Activated CD4-positive, alpha-beta T cell treated with anti-CD3 and anti-CD28 coated beads for 4 hours (primary cell): ENCODE data around the gene TLE2.

Experiments
- DNase-seq, 2 donors: peaks; one replicate each; pipeline ENCODE4 v3.0.0-alpha.2; 2020

Gene TLE2

GRCh38 chr19:3029065-3029923 is at the start of gene TLE2:
Gene TLE2 (minus strand): TSS chr19:3029280. CDS start chr19:3028904, 376 bp downstream.
- DNase-seq = no peak

DNA sequence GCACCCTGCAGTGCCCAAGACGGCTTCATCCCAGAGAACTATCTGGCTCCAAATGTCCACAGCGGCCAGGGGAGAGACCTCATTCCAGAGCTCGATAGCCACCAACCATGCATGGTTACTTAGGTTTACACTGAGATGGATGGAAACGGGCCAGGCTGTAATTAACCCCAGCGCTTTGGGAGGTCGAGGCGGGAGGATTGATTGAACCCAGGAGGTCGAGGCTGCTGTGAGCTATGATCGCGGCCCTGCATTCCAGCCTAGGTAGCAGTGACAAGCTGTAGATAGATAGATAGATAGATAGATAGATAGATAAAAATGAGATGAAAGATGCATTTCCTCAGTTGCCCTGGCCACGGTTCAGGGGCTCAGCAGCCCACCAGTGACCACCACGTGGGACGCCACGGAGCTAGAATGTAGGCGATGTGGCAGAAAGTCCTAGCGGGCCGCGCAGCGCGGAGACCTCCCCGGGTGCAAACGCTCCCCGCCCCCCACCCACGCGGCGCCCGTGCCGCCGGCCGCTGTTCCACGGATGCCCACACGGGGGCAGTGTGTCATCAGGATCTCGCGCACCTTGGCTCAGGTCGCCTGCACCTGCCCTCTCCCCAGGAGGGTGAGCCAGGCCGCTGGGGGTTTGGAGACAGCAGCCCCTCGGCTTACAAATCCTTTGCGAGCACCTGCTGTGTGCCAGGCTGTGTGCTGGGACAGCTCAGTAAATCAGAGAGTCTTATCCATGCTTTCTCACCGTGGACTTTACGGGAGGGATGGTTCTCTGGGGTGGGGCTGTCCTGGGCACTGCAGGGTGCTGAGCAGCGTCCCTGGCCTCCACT is 46.7 kb upstream of the TLE2 start:
- peak; percentile 72 to 78 for DNase-seq

GRCh38 chr19:3073931-3074595 is 45.0 kb upstream of the TLE2 start:
- no peak for DNase-seq

GRCh38 chr19:3073159-3073563 is 44.1 kb upstream of the TLE2 start:
- no peak for DNase-seq

DNA sequence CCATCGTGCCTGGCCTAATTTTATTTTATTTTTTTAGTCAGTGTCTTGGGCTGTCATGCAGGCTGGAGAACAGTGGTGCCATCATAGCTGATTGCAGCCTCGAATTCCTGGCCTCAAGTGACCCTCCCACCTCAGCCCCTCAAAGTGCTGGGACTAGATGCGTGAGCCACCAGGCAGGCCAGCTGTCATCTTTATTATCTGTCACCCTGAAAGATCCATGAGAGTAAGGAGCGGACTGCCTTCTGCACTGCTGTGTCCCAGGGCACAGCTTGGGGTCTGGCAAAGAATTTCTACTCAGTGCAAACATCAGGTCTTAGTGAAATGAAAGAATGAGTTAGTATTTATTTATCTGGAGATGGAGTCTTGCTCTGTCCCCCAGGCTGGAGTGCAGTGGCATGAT is 42.7 kb upstream of the TLE2 start:
- no peak for DNase-seq

DNA sequence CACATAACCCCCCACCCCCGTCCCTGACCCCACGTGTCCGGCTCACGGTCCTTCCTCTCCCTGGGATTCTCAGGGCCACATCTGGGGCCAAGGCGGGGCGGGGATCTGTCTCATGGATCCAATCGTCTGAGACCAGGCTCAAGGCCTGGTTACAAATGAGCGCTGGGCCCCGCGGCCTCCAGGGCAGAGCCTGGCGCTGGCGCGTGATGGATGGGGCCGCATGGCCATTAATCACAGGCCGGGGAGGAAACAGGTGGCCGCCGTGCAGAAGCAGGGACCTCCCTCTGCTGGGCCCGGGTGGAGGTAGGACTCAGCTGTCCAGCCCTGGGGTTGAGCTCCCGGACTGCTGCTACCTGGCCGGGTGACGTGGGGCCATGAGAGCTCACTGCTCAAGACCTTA is 39.0 kb upstream of the TLE2 start:
- DNase-seq = no peak

GRCh38 chr19:3067563-3067962 is 38.5 kb upstream of the TLE2 start:
- no peak for DNase-seq

DNA sequence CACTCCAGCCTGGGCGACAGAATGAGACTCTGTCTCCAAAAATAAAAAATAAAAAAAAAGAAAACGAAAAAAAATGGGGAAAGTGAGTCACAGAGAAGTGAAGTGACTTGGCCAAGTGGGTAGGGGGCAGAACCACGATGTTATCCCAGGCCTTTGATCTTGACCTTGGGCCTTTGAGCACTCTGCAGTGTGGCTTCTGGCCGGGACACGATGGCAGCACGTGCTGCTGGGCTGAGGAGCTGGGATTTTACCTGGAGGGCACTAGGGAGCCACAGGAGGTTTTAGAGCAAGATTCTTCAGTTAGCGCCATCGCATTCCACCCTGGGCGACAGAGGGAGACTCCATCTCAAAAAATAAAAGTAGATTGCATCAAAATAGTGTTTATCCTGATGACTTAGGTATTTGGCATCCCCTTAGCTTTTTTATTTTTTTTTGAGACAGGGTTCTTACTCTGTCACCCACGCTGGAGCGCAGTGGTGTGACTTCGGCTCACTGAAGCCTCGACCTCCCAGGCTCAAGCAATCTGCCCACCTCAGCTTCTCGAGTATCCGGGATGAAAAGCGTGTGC is 37.5 kb upstream of the TLE2 start:
- no peak for DNase-seq

DNA sequence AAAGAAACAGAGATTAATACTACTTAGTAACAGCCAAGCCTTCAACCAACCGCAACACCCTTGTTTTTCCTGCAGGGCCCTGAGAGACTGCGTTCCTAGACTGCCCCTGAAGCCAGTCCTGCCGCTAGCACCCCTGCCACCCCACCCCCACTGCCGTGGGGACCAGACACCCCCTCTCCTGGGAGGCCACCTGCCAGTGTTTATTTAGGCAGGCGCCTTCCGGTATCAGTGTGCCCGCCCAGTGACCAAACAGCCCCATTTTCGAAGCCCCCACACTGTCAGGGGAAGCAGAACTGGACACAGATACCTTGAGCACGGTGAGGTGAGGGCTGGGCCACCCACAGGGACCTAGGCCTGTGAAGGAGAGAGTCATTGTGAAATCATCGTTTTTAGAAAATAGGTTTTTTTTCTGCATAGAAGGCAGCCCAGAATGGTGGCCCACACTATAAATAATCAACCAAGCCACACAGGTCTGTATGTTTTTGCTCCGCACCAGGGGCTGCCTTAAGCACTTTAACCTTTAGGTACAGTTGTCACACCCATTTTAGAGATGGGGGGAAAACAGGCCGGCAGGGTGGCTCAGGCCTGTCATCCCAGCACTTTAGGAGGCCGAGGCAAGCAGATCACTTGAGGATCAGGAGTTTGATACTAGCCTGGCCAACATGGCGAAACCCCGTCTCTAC is 36.7 kb upstream of the TLE2 start:
- no peak for DNase-seq

GRCh38 chr19:3064011-3064330 is 34.9 kb upstream of the TLE2 start:
- DNase-seq = no peak

DNA sequence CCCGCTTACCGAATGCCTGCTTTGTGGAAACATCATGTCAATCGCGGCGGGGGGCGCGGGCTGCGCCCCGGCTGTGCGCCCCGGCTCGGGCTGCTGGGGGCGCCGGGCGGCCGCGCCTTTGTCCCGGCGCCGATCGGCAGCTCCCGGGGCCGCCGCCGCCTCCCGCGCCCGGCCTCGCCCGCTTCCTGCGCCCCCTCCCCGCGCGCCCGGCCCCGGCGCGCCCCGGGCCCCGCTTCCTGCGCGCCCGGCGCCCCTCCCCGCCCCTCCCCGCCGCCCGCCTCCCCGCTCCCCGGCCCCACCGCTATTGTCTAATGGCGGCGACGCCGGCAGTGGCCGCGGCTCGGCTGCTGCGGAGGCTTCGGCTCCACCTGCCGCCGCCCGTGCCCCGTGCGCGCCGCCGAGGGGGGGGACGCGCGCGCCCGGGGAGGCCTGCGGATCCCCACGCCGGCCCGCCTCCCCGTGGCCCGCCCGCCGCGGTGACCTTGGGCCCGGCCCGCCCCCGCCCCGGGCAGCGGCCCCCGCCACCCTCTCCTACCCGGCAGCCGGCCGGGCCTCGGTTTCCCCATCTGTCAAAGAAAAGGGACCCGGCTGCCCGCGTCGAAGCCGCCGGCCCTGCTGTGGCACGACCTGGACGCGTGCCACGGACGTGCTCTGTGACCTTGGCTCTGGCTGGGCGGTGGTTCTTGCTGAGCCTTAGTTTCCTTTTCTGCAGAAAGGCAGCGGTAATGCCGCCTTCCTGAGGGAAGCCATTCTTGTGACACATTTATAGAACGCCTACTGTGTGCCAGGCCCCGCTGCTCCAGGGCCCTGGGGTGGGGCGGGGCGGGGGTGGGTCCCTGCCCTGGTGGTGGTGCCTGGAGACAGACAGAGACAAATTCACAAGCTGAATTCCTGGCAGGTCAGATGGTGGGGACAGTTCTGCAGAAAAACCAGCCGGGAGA is 33.4 kb upstream of the TLE2 start, which contains the start of gene TLE5:
Gene TLE5, minus strand, starts transcription at position 331 of the 941 bp plus-strand sequence. Its CDS starts 295 bp downstream, at position 36.
- peak; percentile 62 to 68 for DNase-seq

DNA sequence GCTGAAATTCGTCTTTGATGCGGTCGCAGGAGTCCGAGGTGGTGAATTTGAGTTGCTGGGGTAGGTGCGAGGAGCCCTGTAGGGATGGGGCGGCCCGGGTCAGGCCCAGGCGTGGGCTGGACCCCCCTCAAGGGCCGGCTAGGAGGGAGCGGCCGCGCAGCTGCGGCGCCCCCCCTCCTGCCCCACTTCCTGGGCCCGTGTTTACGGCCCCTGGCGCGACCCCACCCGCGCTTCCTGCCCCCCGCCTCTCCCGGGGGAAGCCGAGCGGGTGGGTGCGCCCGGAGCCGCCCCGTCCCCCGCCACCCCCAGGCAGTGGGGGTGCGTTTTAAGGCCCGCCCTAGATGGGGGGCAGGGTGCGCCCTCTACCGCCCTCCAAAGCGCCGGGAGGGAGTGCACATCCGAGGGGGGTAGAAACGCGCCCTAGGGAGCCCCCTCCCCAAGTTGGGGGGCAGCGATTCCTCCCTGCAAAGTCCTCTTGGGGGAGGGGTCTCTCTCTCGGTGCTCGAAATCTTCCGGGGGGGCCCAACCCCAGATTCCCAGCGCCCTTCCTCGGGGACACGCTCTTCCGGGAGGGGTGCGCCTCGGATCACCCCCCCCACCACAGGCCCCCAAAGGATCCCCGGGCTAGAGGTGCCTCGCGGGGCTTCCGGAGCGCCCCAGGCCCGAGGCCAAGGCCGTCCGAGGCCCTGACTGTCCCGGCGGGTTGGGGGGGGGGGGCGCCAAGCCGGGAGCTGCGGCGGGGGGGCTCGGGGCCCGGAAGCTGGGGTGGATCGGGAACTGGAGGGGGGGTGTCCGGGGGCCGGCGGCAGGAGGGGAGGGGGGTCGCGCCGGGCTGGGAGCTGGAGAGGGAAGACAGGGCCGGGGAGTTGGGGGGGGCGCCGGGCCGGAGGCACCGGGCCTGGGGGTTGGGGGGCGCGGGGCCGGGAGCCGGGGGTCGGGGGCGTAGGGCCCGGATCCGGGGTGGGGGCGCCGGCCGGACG is 32.4 kb upstream of the TLE2 start:
- DNase-seq = peak; percentile 70 to 79

- no peak for DNase-seq
Observed at GRCh38 chr19:3060857-3061181, 31.7 kb upstream of the TLE2 start.

GRCh38 chr19:3059653-3060052 is 30.6 kb upstream of the TLE2 start:
- DNase-seq = no peak

GRCh38 chr19:3058821-3059314 is 29.8 kb upstream of the TLE2 start:
- no peak for DNase-seq

- DNase-seq = no peak
Observed at GRCh38 chr19:3058009-3058820, 29.1 kb upstream of the TLE2 start.

DNA sequence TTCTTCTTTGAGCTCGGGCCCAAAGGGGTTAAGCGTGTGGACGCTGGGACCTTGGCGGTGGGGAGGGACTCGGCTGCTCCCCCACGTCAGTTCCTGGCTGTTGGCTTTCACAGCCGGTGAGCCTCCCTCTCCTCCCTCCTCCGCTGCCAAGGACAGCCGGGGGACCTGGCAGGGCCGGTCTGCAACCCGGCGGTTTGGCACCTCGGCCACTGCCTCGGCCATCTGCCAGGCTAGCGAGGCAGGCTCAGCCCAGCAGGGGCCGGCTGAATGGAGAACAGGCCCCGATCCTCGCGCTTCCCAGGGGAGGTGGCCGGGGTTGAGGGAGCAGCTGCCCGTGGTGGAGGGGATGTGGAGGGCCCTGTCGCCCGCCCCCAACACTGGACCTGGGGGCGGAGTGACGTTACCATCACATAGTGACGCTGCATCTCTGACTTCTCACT is 28.2 kb upstream of the TLE2 start:
- no peak for DNase-seq

DNA sequence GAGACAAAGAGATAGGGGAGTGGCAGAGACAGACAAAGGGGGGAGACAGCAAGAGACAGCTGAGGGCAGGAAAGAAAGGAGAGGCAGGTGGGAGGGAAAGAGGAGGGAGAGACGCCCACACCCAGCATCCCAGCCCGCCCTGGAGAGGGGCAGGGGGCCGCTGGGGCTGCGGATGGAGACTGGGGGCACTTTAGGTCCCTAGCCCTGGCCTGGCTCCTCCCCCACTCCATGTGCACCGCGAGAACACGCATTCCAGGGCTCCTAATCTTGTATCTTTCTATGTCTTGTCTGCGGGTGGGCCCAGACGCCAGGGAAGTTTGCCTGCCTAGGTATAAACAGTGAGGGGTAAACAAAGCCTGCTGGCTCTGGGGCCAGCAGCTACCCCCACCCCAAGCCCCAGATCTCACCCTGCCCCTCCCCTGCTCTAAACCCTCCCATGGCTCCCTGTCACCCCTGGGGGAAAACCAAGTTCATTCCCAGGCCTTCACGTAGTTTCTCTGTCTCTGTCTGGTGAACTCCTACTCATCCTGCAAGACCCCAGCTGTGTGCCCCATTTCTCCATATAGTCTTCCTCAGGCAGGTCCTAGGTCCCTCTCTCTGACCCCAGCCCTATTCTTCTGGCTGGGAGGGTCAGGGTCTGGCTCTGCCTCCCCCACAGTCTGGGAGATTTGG is 27.5 kb upstream of the TLE2 start:
- DNase-seq = no peak
